Measurements from ENCODE around the gene SNRPA.

- TF ChIP-seq CTCF (IDR thresholded peaks at IDR 0.05) = no peak
- no peak for TF ChIP-seq POLR2A (IDR thresholded peaks at IDR 0.05)
- no peak for TF ChIP-seq POLR2AphosphoS5 (IDR thresholded peaks at IDR 0.05)
Observed at GRCh38 chr19:40717325-40717879, 33.6 kb upstream of the SNRPA start.
